ENCODE measurements around the gene ANKS1B.

- no peak for TF ChIP-seq CTCF (IDR thresholded peaks at IDR 0.05)
- no peak for TF ChIP-seq POLR2AphosphoS5 (IDR thresholded peaks at IDR 0.05; ENCODE audit: low read depth, low read length)
- TF ChIP-seq TCF7L2 (IDR thresholded peaks at IDR 0.05; ENCODE audit: low read depth, low read length): no peak
Observed at GRCh38 chr12:98724384-98725155, 1260.2 kb downstream of the ANKS1B start.
